Effector memory CD4-positive, alpha-beta T cell (primary cell): Measurements from ENCODE around the gene LSM3.
"Not testable (repeated sequence)": the region's sequence is repeated elsewhere in the genome, so short reads cannot be mapped to it uniquely, and the experiment has no call there.

Experiments used
- DNase-seq, 3 donors: peaks; one replicate each; pipeline ENCODE4 v3.0.0-alpha.2; 2020
- H3K27ac ChIP-seq: 2 replicates; pipeline ENCODE4 v1.7.0; 2013; ENCODE audit warnings: mild to moderate bottlenecking, low read length, moderate library complexity; ENCODE audit not compliant: insufficient read depth, poor library complexity, severe bottlenecking
- H3K27me3 ChIP-seq: replicated peaks from 2 replicates; pipeline ENCODE4 v1.7.0; 2013; ENCODE audit warnings: mild to moderate bottlenecking, low read length; ENCODE audit not compliant: insufficient read depth, control insufficient read depth, poor library complexity, severe bottlenecking
- H3K36me3 ChIP-seq: 2 replicates; pipeline ENCODE4 v1.7.0; 2013; ENCODE audit warnings: mild to moderate bottlenecking, low read length, moderate library complexity; ENCODE audit not compliant: control insufficient read depth, insufficient read depth
- H3K4me1 ChIP-seq: 2 replicates; pipeline ENCODE4 v1.7.0; 2013; ENCODE audit warnings: low read length, mild to moderate bottlenecking; ENCODE audit not compliant: control insufficient read depth, insufficient read depth, poor library complexity, severe bottlenecking
- H3K4me3 ChIP-seq: 2 replicates; pipeline ENCODE4 v1.7.0; 2013; ENCODE audit warnings: low read length, low read depth, mild to moderate bottlenecking; ENCODE audit not compliant: insufficient read depth, poor library complexity, severe bottlenecking
- H3K9me3 ChIP-seq: 2 replicates; pipeline ENCODE4 v1.7.0; 2013; ENCODE audit warnings: mild to moderate bottlenecking, low read length, moderate library complexity; ENCODE audit not compliant: control insufficient read depth

LSM3 gene

DNA sequence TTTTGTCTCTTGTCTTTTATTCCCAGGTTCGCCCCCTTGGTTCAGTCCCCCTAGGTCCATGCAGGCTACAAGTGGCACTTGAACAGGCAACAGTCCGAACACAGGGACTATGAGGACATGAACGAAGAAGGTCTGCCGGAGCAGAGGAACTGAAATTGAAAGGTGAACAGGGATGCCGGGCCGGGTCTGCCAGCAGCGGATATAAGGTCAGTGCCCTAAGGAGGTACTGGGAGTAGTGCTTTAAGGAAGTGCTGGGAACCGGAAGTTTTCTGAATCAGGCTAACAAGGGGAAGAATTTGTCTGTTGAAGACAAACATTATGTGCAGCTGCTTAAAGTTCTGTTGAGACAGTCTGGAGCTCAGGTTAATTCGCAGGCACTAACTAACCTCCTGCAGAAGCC, 46.8 kb downstream of the LSM3 start:
- Histone ChIP-seq H3K36me3 (no peaks in the 10 kb centered on the region), H3K4me1 (no peaks in the 10 kb centered on the region), H3K27ac (no peak overlapping the region), H3K9me3 (no peaks in the 10 kb centered on the region), H3K4me3 (no peak overlapping the region), H3K27me3 (peaks cover 3% of the 10 kb centered on the region)
- DNase-seq: no peak

DNA sequence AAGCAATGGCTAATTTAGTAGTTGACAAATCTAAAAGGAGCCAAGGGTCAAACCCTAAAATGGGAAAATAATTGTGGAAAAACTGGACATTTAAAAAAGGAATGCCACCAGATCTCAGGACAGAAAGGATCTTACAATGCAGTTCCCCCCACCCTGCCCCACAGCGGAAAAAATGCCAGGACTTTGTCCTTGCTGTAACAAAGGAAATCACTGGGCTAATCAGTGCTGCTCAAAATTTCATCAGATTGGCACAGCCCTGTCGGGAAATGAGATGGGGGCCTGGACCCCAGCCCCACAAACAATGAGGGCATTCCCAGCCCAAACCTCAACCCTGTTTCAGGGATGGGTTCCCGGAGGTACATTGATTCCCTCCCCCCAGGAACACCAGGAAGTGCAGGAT, 47.7 kb downstream of the LSM3 start:
- not testable (repeated sequence) for H3K9me3 ChIP-seq, H3K36me3 ChIP-seq, H3K27me3 ChIP-seq, H3K27ac ChIP-seq, DNase-seq, H3K4me3 ChIP-seq, H3K4me1 ChIP-seq

DNA sequence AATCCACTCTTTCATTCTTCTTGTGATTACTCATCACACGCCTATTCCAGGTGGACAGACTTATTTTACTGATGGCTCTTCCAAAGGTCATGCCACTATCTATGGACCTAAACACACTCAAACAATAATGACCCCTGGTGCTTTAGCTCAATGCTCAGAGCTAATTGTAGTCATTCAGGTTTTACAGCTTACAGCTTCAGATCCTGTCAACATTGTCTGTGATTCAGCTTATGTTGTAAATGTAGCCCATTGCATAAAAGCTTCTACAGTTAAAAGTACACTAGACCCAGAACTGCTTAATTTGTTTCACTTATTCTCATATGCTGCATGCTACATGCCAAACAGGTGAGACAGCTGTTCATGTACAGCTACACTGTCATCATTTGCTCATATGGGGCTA, 49.2 kb downstream of the LSM3 start:
- peaks cover 3% of the 10 kb centered on the region for H3K27me3 ChIP-seq
- H3K36me3 ChIP-seq: no peaks in the 10 kb centered on the region
- no peak overlapping the region for H3K27ac ChIP-seq
- peaks cover 2% of the 10 kb centered on the region for H3K4me1 ChIP-seq
- no peaks in the 10 kb centered on the region for H3K9me3 ChIP-seq
- no peak overlapping the region for H3K4me3 ChIP-seq
- no peak for DNase-seq

DNA sequence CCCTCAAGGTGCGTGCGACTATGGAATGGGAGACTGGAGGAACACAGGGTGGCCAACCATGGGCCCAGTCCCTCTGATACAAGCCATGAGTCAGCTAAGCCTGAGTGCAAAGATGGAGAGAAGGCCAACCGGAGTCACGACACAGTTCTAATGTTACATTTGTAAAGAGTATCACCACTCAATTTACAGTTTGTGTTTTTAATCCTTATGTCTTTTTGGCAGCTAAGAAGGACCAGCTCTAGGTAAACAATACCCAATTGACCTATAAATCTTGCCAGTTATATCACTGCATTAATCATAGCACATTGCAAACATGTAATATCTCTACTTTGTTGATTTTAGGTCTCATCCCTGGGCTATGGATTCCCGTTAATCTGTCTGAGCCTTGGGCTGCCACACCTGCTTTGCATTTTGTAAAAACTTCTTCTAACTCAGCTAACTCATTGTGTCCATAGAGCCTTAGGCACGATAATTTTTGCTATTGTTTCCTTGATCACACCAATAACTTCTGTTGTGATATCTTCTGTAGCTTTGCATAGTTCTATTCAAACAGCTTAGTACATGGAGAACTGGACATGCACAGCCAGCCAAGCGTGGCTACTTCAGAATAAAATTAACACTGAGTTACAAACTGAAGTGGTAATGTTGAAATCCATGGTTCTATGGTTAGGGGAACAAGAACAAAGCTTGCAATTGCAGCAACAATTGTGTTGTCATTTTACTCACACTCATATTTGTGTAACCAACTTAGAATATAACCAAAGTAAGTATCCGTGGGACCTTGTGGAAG, 50.3 kb downstream of the LSM3 start:
- Histone ChIP-seq H3K27me3 (no peaks in the 10 kb centered on the region), H3K9me3 (no peaks in the 10 kb centered on the region), H3K4me3 (no peak overlapping the region), H3K36me3 (no peaks in the 10 kb centered on the region), H3K4me1 (peaks cover 4% of the 10 kb centered on the region), H3K27ac (no peak overlapping the region)
- DNase-seq: no peak

DNA sequence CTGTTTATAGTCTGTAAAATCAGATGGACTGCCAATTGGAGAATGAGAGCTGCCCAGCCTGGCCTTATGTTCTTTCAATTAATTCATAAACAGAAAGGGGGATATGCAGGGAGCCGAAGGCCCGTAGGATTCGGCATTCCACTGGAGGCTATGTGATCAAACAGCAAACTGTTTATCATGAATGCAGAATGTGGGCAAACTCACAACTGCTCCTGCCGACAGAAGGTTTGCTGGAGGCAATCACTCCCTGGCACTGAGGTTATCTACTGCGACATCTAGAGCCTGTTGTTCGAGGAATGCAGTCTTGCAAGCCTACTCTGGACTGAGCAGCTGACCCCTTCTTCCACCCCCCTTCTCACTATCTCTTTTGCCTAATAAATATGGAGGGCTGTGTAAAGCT, 51.1 kb downstream of the LSM3 start:
- not testable (repeated sequence) for H3K4me1 ChIP-seq, H3K4me3 ChIP-seq, H3K27me3 ChIP-seq, H3K27ac ChIP-seq, H3K9me3 ChIP-seq, H3K36me3 ChIP-seq, DNase-seq

DNA sequence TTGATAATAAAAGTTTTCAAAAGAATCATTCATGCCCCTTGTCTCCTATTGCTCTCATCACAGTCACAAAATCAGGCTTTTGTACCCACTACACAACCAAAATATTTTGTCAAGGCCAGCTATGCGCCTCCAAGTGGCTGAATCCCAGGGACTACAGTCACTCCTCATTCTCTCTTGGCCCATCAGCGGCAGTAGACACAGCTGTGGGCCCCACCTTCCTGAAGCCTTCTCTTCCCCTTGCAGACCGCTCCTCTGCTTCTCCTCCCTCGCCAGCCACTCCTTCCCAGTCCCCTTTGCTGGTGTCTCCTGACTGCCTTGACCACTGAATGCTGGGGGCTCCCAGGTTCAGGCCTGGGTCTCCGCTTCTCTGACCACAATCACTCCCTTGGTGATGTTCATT, 52.1 kb downstream of the LSM3 start:
- H3K27me3 ChIP-seq: no peaks in the 10 kb centered on the region
- no peaks in the 10 kb centered on the region for H3K9me3 ChIP-seq
- H3K27ac ChIP-seq: no peak overlapping the region
- H3K4me1 ChIP-seq: peaks cover 4% of the 10 kb centered on the region
- H3K36me3 ChIP-seq: no peaks in the 10 kb centered on the region
- no peak for DNase-seq
- no peak overlapping the region for H3K4me3 ChIP-seq

DNA sequence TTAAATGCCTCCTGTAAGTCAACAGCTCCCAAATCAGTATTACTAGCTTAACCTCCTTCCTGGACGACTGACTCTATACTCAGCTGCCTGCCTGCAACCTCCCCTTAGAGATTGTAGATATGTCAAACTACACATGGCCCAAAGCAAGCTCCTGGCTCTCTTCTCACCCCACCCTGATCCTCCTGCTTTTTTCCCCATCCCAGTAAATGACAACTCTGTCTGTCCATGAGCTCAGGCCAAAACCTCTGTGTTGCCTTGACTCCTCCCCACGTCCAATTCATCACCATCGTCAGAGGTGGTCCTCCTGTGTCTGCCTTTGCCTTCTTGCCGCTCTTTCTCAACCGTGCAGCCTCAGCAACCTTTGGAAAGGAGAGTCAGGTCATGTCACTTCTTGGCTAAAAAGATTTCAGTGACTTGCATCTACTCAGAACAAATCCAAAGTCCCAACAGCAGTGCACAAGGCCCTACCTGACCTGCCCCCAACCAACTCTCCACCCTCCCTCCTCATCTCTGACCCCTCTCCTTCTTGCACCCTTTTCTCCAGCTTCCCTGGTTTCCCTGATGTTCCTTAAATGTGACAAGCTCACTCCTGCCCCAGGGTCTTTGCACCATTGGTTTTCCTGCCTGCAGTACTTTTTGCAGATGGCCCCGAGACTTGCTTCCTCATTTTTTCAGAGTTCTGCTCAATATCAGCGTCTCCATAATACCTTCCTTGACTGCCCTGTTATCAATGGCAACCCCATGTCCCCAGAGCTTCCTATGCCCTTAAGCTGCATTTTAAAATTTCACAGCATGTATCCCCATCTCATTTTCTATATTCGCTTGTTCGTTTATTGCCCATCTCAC, 52.8 kb downstream of the LSM3 start:
- Histone ChIP-seq H3K27me3 (no peaks in the 10 kb centered on the region), H3K36me3 (no peaks in the 10 kb centered on the region), H3K4me1 (peaks cover 4% of the 10 kb centered on the region), H3K4me3 (no peak overlapping the region), H3K9me3 (no peaks in the 10 kb centered on the region), H3K27ac (no peak overlapping the region)
- DNase-seq: no peak

DNA sequence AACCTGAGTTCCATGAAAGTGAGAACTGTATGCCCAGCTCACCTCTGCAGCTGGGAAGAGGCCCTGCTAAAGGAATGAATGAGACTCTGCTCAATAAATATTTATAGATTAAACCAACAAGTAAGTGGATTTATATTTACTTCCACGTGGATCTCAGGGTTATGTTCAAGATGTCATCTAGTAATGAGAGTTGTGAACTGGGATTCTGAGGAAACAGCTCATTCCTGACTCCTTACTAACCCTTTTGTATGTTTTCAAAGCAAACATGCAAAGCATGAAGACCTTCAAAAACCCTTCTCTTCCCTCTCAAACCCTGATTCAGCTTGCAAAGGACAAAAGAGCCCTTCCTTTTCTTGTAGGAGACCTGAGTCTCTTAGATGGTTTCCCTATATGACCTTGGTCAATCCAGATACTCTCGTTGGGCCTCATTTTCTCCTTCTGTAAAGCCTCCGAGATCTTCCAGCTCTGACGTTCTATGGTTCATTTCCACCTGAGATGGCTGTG, 53.4 kb downstream of the LSM3 start:
- Histone ChIP-seq H3K36me3 (no peaks in the 10 kb centered on the region), H3K4me3 (no peak overlapping the region), H3K9me3 (no peaks in the 10 kb centered on the region), H3K27ac (no peak overlapping the region), H3K4me1 (peaks cover 4% of the 10 kb centered on the region), H3K27me3 (no peaks in the 10 kb centered on the region)
- DNase-seq: no peak

DNA sequence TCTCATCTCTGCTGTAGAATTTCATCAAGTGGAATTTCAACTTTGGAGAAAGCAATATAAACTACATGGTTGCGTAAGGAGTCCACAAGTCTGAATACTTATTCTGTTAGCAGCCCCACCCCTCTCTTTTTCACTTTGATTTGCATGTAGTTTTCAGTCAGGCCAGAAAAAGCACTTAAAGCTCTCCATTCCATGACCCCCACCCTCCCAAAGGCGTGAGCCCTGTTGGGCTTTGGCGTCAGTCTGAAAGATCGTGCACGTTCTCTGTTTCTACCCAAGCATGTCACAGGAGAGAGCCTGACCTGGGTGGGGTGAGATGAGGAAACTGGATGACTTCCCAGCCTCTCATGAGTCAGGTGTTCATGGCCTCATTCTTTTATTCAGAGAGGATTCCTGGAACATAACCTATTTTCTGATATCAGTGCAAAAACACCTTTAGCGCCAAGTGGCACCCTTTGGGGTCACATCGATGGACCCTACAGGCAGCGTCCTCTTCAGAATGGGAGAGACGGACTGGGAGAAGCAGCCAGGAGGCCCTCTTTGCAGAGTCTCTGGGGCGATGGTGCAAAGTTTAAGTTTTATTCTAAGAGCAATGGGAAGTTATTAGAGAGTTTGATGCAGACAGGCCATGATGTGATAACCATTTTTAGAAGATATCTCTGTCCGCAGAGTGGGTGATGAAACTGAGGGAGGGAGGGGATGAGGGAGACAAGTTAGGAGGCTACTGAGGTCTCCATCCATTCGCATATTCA, 55.8 kb downstream of the LSM3 start:
- DNase-seq: no peak
- no peak overlapping the region for H3K27ac ChIP-seq
- H3K9me3 ChIP-seq: no peaks in the 10 kb centered on the region
- H3K4me3 ChIP-seq: no peak overlapping the region
- H3K4me1 ChIP-seq: peaks cover 4% of the 10 kb centered on the region
- H3K36me3 ChIP-seq: no peaks in the 10 kb centered on the region
- no peaks in the 10 kb centered on the region for H3K27me3 ChIP-seq
